SH-SY5Y (cell line): ENCODE data around the gene FAM234A.

Experiments used
- GATA2 ChIP-seq: IDR thresholded peaks from 2 replicates; pipeline ENCODE4 v1.6.1; 2011; ENCODE audit warnings: mild to moderate bottlenecking, low read depth, low read length
- GATA3 ChIP-seq: IDR thresholded peaks from 2 replicates; pipeline ENCODE4 v1.6.1; 2011; ENCODE audit warnings: low read depth, mild to moderate bottlenecking, low read length, moderate library complexity

DNA sequence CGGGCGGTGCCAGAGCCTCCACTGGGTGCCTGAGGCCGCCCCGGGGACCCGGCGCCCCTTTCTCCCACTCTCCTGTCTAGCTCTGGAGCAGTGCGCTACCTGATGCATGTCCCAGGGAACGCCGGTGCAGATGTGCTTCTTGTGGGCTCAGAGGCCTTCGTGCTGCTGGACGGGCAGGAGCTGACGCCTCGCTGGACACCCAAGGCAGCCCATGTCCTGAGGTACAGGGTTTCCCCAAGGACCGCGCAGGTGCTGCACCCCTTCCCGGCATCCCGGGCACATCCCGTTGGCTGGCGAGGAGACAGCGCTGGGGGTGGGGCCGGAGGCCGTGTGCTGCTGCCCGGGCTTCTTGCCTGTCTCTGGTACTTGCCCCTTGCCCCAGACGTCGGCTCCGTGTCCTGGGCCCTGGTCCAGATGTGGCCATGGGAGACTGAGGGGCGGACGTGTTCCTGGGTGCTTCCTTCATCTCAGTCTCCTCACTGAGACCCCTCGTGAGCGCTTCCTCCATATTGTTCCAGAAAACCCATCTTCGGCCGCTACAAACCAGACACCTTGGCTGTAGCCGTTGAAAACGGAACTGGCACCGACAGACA is 28.7 kb downstream of the FAM234A start:
- TF ChIP-seq GATA2, result no peak
- no peak for TF ChIP-seq GATA3
